Right atrium auricular region (tissue), 2 donors: ENCODE measurements around the gene ABCA4. TPM values are rescaled to one million over a fixed set of nuclear protein-coding genes. Genes with fewer than 3 reads are reported as not detected.

Experiments used
- DNase-seq: peaks from one replicate; pipeline ENCODE4 v3.0.0-alpha.2; 2019; ENCODE audit warnings: low spot score
- H3K27ac ChIP-seq, 2 donors: fragments of 200-600 bp; sonication (generic); 1 replicate in 1 of 2; 2 replicates in 1 of 2; pipeline ENCODE4 v1.5.1; 2016 to 2019
- H3K27me3 ChIP-seq, 2 donors: fragments of 200-600 bp; sonication (generic); one replicate each; pipeline versions ENCODE4 v1.5.1 to v1.6.0; 2017 to 2019
- H3K36me3 ChIP-seq: fragments of 200-600 bp; sonication (generic); one replicate; pipeline ENCODE4 v1.5.1; 2016
- H3K4me1 ChIP-seq, 2 donors: fragments of 200-600 bp; sonication (generic); one replicate each; pipeline versions ENCODE4 v1.5.1 to v1.6.0; 2017 to 2019
- H3K4me3 ChIP-seq, 2 donors: fragments of 200-600 bp; sonication (generic); 1 replicate in 1 of 2; 2 replicates in 1 of 2; pipeline ENCODE4 v1.5.1; 2017 to 2019; ENCODE audit warnings: mild to moderate bottlenecking in 1 of 2, moderate library complexity in 1 of 2
- H3K9me3 ChIP-seq, 2 donors: fragments of 200-600 bp; sonication (generic); one replicate each; pipeline ENCODE4 v1.5.1; 2019
- CTCF ChIP-seq, 2 donors: fragments of 200-600 bp; sonication (generic); IDR thresholded peaks; one replicate each; pipeline ENCODE4 v1.5.1; 2019; ENCODE audit warnings: antibody characterized with exemption in 2 of 2
- total RNA-seq, 2 donors: library from RNA; depleted of rRNA; stranded (reverse); fragments of >200 nt; gene quantifications; one replicate each; pipeline ENCODE4 v1.1.0, GENCODE V29; 2016

ABCA4 gene
- total RNA-seq, 2 donors from 2014 or later = 0.51 TPM; not detected in 1

- H3K36me3 ChIP-seq = no peaks in the 10 kb centered on the region
- no peaks in the 10 kb centered on the region for H3K9me3 ChIP-seq
- no peak for TF ChIP-seq CTCF (IDR thresholded peaks at IDR 0.05)
- H3K4me1 ChIP-seq = peaks cover 0 to 8% of the 10 kb centered on the region in 2 donors
- no peak overlapping the region for H3K4me3 ChIP-seq
- H3K27me3 ChIP-seq = no peaks in the 10 kb centered on the region
- no peak overlapping the region for H3K27ac ChIP-seq
- no peak for DNase-seq
Observed at GRCh38 chr1:93977598-93977945, 143.4 kb downstream of the ABCA4 start.

GRCh38 chr1:93976711-93977597 lies 144.0 kb downstream of the ABCA4 start:
- no peaks in the 10 kb centered on the region for H3K36me3 ChIP-seq
- no peak overlapping the region for H3K27ac ChIP-seq
- no peaks in the 10 kb centered on the region for H3K27me3 ChIP-seq
- TF ChIP-seq CTCF (IDR thresholded peaks at IDR 0.05) = no peak
- H3K4me1 ChIP-seq = peaks cover 0 to 8% of the 10 kb centered on the region in 2 donors
- H3K9me3 ChIP-seq = no peaks in the 10 kb centered on the region
- DNase-seq = no peak
- H3K4me3 ChIP-seq = no peak overlapping the region

GRCh38 chr1:93976291-93976690 lies 144.7 kb downstream of the ABCA4 start:
- H3K27me3 ChIP-seq = no peaks in the 10 kb centered on the region
- peaks cover 0 to 8% of the 10 kb centered on the region in 2 donors for H3K4me1 ChIP-seq
- H3K4me3 ChIP-seq = no peak overlapping the region
- no peak for TF ChIP-seq CTCF (IDR thresholded peaks at IDR 0.05)
- no peak overlapping the region for H3K27ac ChIP-seq
- no peak for DNase-seq
- H3K9me3 ChIP-seq = no peaks in the 10 kb centered on the region
- no peaks in the 10 kb centered on the region for H3K36me3 ChIP-seq

DNA sequence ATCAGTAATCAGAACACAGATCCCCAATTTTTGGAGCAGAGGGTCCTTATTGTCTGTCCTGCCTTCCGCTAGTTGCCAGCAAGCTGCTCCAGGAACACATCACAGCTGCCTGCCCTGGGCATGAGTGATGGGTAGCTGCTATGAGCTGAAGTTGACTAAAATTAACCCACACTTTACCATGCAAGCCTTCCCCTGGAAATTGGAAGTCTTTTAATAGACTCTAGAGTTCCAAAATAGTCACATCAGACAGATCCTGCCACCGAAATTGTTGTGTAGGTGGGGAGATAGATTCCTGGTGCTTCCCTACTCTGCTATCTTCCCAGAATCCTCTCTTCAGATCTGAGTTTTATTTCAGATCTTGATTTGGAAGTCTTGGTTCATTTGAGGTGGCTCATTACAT lies 148.6 kb downstream of the ABCA4 start:
- DNase-seq = no peak

GRCh38 chr1:93969887-93970286 lies 151.1 kb downstream of the ABCA4 start:
- no peak for TF ChIP-seq CTCF (IDR thresholded peaks at IDR 0.05)
- peaks cover 0 to 4% of the 10 kb centered on the region in 2 donors for H3K4me1 ChIP-seq
- no peaks in the 10 kb centered on the region for H3K9me3 ChIP-seq
- no peaks in the 10 kb centered on the region for H3K27me3 ChIP-seq
- H3K4me3 ChIP-seq = no peak overlapping the region
- DNase-seq = no peak
- H3K36me3 ChIP-seq = no peaks in the 10 kb centered on the region
- no peak overlapping the region for H3K27ac ChIP-seq

More for the DNA sequence above, 148.6 kb downstream of the ABCA4 start:
- H3K36me3 ChIP-seq = no peaks in the 10 kb centered on the region
- peaks cover 0 to 2% of the 10 kb centered on the region in 2 donors for H3K4me1 ChIP-seq
- H3K27ac ChIP-seq = no peak overlapping the region
- no peaks in the 10 kb centered on the region for H3K9me3 ChIP-seq
- H3K4me3 ChIP-seq = no peak overlapping the region
- no peaks in the 10 kb centered on the region for H3K27me3 ChIP-seq
- TF ChIP-seq CTCF (IDR thresholded peaks at IDR 0.05) = no peak
